DND-41 (cell line): ENCODE measurements around the gene KRTAP9-8.

Experiments
- CTCF ChIP-seq: IDR thresholded peaks from 2 replicates; pipeline ENCODE4 v1.5.1; 2012; ENCODE audit warnings: borderline replicate concordance, low read length, moderate library complexity, mild to moderate bottlenecking; ENCODE audit not compliant: poor library complexity, severe bottlenecking; ENCODE audit errors: extremely low read depth
- EZH2 ChIP-seq: IDR thresholded peaks from 3 replicates; pipeline ENCODE4 v1.6.1; 2012; ENCODE audit warnings: borderline replicate concordance, low read depth, mild to moderate bottlenecking, moderate library complexity, low read length, inconsistent platforms; ENCODE audit not compliant: severe bottlenecking

- TF ChIP-seq CTCF, result no peak
- TF ChIP-seq EZH2, result no peak
Observed at GRCh38 chr17:41271858-41272257, 34.1 kb downstream of the KRTAP9-8 start.
